Measurements from ENCODE around the gene PGGHG.

- TF ChIP-seq POLR2A (IDR thresholded peaks at IDR 0.05; ENCODE audit: low read depth): no peak
- no peak for TF ChIP-seq CTCF (IDR thresholded peaks at IDR 0.05)
- no peak for TF ChIP-seq POLR2AphosphoS5 (IDR thresholded peaks at IDR 0.05)
These were observed 47.8 kb downstream of the PGGHG start for GRCh38 chr11:336659-337198.

All from esophagus muscularis mucosa (tissue), 3 donors.